Esophagus muscularis mucosa (tissue), 4 donors: Measurements from ENCODE around the gene NUDC.

Experiments
- EP300 ChIP-seq: sonication (generic); formaldehyde crosslinking; IDR thresholded peaks from one replicate; pipeline ENCODE4 v1.6.1; 2017; ENCODE audit warnings: antibody characterized with exemption
- POLR2AphosphoS5 ChIP-seq, 2 donors: sonication (generic); formaldehyde crosslinking; IDR thresholded peaks; one replicate each; pipeline ENCODE4 v1.6.1; 2017; ENCODE audit warnings: antibody characterized with exemption in 2 of 2
- TF ChIP-seq, protein P1 (sequence below), 3 experiments: fragments of 200-600 bp in 2 of 3; fragments of 450-650 bp in 1 of 3; sonication (generic) in 2 of 3; IDR thresholded peaks; one replicate each; pipeline ENCODE4 v1.5.1; 2017 to 2019; ENCODE audit warnings: antibody characterized with exemption in 3 of 3, mild to moderate bottlenecking in 2 of 3, moderate library complexity in 1 of 3

DNA sequence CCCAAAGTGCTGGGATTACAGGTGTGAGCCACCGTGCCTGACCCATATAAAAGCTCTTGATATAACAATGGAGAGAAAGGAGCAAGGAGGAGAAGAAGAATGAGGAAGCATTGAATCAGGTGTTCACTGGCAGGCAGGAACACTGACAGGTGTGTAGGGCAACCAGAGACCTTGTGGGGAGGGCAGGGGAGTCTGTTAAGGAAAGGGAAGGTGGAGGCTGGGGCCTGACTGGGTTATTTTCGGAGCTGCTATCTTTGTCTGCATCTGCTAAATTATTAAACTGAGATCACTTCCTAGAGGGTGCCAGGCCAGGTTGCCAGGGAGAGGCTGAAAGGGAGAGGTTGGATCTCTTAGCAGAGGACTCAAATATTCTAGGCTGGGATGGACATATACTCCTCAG lies 65.1 kb downstream of the NUDC start:
- TF ChIP-seq, protein P1, sequence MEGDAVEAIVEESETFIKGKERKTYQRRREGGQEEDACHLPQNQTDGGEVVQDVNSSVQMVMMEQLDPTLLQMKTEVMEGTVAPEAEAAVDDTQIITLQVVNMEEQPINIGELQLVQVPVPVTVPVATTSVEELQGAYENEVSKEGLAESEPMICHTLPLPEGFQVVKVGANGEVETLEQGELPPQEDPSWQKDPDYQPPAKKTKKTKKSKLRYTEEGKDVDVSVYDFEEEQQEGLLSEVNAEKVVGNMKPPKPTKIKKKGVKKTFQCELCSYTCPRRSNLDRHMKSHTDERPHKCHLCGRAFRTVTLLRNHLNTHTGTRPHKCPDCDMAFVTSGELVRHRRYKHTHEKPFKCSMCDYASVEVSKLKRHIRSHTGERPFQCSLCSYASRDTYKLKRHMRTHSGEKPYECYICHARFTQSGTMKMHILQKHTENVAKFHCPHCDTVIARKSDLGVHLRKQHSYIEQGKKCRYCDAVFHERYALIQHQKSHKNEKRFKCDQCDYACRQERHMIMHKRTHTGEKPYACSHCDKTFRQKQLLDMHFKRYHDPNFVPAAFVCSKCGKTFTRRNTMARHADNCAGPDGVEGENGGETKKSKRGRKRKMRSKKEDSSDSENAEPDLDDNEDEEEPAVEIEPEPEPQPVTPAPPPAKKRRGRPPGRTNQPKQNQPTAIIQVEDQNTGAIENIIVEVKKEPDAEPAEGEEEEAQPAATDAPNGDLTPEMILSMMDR (IDR thresholded peaks at IDR 0.05) = no peak
- no peak for TF ChIP-seq POLR2AphosphoS5 (IDR thresholded peaks at IDR 0.05)
- TF ChIP-seq EP300 = no peak
